GM19043 (cell line): Measurements from ENCODE around the gene CNTN3.

ENCODE experiments used
- ATAC-seq: cut with Tn5 transposase; IDR thresholded peaks from one replicate; pipeline ENCODE4 v1.9.1; 2021; ENCODE audit warnings: low read depth; ENCODE audit not compliant: unreplicated experiment

Gene CNTN3

DNA sequence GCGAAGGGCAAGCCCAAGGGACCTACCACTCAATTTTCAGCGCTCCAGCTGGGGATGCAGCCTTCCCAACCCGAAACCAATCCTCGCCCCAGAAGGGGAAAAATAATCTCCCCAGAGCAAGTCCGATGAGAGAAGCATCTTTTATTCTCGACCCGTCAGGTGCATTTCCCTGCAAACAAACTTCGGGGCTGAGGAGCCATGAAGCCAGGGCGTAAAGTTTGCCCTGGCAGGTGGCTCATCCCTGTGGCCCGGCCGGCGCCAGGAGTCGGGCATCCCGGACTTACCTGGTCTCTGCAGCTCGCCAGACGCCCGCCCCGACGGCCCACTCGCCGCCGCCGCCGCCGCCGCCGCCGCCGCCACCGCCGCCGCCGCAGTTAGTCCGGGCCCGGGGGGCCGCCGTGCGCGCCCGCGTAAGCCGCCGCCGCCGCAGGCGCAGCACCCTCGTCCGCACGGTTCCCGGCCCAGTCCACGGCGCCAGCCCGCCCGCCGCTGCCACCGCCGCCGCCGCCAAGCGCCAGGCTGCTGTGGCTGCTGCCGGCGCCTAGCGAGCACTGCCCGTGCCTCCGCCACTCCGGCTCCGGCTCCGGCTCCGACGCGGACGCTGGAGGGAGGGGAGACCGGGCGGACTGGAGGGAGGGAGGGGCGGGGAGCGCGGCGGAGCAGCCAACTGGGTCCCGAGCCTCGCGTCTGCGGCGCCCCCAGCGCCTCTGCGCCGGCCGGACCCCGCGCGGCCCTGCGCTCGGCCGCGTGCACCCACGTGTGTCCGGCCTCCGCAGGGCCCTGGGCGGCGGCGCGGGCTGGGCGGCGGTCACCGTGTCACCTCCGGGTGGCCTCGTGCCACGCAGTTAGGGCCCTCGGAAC, at the start of gene CNTN3:
TSS of gene CNTN3 (minus strand) at position 553 of the 861 bp plus-strand sequence. CDS start 93,547 bp downstream, outside the sequence.
- no peak for ATAC-seq

- no peak for ATAC-seq
Observed at GRCh38 chr3:74663178-74663577, 48.7 kb upstream of the CNTN3 start.

GRCh38 chr3:74661672-74662071, 47.2 kb upstream of the CNTN3 start:
- ATAC-seq: no peak

DNA sequence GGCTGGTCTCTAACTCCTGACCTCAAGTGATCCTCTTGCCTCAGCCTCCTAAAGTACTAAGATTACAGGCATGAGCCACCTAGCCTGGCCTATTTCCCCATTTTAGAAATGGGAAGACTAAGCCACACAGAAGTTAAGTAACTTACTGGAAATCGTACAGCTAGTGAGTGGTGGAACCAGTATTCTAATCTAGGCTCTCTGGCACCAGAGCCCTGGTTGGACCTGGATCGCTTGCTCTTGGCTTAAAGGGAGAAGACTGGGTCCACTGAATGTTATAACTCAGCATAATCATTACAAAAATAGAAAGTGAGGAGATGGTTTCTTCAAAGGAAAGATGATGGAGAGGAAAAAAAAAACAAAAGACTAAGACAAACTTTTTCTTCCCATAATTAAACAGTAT, 37.4 kb upstream of the CNTN3 start:
- ATAC-seq: no peak

GRCh38 chr3:74651292-74651691, 36.8 kb upstream of the CNTN3 start:
- no peak for ATAC-seq

DNA sequence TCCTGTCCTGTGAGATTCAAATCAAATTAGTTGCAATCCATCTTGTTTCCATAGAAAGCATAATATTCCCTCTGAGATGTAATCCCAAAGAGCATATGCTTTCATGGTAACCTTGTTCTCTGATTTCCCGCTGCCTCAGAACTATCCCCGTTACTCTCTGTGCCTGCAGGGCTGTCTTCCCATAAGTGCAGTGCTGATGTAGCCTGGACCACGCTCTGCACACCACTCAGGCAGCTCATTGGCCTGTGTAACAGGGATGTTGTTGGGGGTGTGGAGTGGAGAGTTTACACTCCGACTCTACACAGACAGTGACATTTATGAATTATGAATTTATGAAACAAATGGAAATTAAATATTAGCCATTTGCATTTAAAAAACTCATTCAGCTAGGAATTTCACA, 33.6 kb upstream of the CNTN3 start:
- ATAC-seq: no peak

GRCh38 chr3:74646094-74646493, 31.6 kb upstream of the CNTN3 start:
- no peak for ATAC-seq

DNA sequence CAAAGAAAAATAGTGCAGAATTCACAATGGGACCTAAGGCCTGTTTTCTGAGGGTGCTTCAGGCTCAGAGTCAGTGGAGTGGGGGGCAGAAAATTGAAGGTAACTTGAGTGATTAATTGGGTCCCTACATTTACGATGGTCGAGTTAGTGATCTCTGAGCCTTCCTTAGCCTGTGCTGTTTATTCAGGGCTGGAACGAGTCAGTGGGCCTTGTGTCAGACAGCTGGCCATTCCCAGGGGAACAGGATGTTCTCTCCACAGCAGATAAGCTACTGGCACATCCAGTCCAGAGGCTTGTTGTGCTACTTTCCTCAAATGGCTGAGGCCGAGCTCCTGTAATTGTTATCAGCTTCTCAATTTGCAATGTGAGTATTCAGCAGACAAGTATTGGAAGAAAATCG, 29.2 kb upstream of the CNTN3 start:
- no peak for ATAC-seq

GRCh38 chr3:74642876-74643275, 28.4 kb upstream of the CNTN3 start:
- no peak for ATAC-seq

- no peak for ATAC-seq
Observed at GRCh38 chr3:74640211-74640610, 25.8 kb upstream of the CNTN3 start.

- no peak for ATAC-seq
Observed at GRCh38 chr3:74639681-74640080, 25.2 kb upstream of the CNTN3 start.

- ATAC-seq: no peak
Observed at GRCh38 chr3:74636981-74637380, 22.5 kb upstream of the CNTN3 start.

- ATAC-seq: no peak
Observed at GRCh38 chr3:74633021-74633420, 18.6 kb upstream of the CNTN3 start.

GRCh38 chr3:74631351-74632140, 17.1 kb upstream of the CNTN3 start:
- no peak for ATAC-seq

DNA sequence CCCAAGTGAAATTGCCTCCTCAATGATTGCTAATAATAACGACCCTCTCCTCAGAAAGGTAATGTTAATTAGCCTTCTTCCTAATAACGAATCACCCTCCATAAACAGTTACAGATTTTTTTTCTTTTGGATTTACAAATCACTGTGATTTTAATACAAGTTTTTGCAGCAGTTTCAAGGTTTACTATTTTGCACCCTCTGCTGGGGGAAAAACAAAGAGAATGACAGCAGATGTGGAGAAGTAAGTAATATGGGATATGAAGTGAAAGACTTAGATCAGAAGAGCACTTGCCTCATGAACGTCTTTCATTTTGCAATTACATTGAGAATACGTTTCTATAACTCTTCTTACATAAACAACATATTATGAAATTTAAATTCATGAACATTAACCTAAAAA, 16.1 kb upstream of the CNTN3 start:
- no peak for ATAC-seq

GRCh38 chr3:74626011-74626410, 11.6 kb upstream of the CNTN3 start:
- ATAC-seq: no peak

DNA sequence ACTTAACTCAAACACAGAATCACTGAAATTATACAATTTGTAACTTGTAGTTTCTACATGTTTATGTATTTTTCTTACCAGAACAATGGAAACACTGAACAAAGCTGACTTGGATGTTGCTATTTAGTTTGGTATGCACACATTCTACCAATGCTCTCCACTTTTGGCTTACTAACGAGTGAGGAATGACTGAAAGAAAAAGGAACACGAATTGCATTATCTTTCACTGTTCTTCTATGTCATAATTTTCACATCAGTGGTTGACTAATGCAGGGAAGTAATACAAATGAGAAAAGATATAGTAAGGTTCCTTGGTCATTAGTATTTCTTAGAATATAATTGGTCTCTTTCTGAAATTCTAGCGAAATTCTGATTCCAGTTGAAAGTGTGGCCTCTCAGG, 9.8 kb upstream of the CNTN3 start:
- ATAC-seq: no peak

- no peak for ATAC-seq
Observed at GRCh38 chr3:74623261-74623836, 8.9 kb upstream of the CNTN3 start.

- ATAC-seq: no peak
Observed at GRCh38 chr3:74621581-74621980, 7.1 kb upstream of the CNTN3 start.

DNA sequence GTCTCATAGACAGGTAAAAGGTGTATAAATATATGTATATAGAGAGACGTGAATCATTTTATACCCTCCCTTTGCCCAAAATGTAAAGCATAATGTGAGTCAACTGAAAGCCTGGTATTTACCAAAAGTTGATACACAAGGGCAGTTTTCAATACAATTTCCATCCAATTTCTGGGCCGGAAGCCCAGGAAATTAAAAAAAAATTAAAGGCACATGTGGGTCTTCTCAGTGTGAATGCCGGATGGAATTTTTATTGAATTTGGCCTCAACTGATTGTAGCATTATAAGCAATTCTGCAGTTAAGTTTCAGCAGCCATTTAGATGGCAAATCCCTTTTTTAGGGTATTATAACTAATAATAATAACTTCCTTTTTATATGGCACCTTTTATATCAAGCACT, 3.3 kb upstream of the CNTN3 start:
- ATAC-seq: no peak

DNA sequence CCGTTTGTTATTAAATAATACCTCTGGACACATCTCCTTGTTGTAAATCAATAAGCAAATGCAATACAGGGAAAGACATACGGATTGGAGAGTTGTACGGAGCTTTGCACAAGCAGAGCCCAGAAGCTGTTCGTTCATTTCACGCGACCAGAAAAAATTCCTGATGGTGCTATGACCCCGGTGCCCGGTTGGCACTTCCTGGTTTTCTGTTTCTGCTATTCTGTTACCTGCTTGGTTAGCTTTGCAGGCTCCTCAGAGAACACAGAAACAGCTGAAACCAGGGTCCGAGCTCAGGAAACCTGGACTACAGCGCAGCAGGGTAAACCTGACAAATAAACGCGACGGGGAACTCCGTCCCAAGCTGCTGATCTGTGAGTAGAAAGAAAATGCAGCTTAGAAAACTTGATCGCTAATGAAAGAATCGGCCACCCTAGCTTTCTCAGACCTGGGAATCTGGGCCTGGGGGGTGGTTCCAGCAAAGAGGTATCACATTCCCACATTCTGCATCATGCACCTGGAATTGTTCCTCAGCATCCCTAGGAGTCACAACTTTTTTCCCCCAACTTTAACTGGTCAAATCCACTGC, 845 bp downstream of the CNTN3 start:
- ATAC-seq: no peak
